ENCODE data around the gene CLPSL2. TPM values are rescaled to one million over a fixed set of nuclear protein-coding genes. Genes with fewer than 3 reads are reported as not detected.

Gene CLPSL2
- total and polyA plus RNA-seq, 2 experiments from 2014 or later = not detected

- TF ChIP-seq EZH2 (IDR thresholded peaks at IDR 0.05; ENCODE audit: borderline replicate concordance) (no peak), EZH2phosphoT487 (IDR thresholded peaks at IDR 0.05; ENCODE audit: low read depth, severe bottlenecking, unreplicated experiment) (no peak), CTCF (IDR thresholded peaks at IDR 0.05; ENCODE audit: poor library complexity) (no peak)
Measured at GRCh38 chr6:35752330-35752729, 24.1 kb upstream of the CLPSL2 start.

GRCh38 chr6:35754452-35755277 is 21.7 kb upstream of the CLPSL2 start:
- TF ChIP-seq EZH2phosphoT487 (IDR thresholded peaks at IDR 0.05; ENCODE audit: low read depth, severe bottlenecking, unreplicated experiment) (no peak), CTCF (IDR thresholded peaks at IDR 0.05; ENCODE audit: poor library complexity) (no peak), EZH2 (IDR thresholded peaks at IDR 0.05; ENCODE audit: borderline replicate concordance) (no peak)

More at GRCh38 chr6:35752330-35752729, 24.1 kb upstream of the CLPSL2 start:
- Histone ChIP-seq H3K4me1 (ENCODE audit: insufficient read depth) (no peaks in the 10 kb centered on the region), H3K4me2 (no peak overlapping the region), H3K9me3 (ENCODE audit: low read depth) (no peaks in the 10 kb centered on the region), H3K79me2 (no peaks in the 10 kb centered on the region), H4K20me1 (ENCODE audit: insufficient read depth, poor library complexity, severe bottlenecking) (no peaks in the 10 kb centered on the region), H3K27me3 (no peaks in the 10 kb centered on the region), H2AFZ (no peak overlapping the region), H3K36me3 (replicated peaks; ENCODE audit: insufficient read depth, low read depth) (no peaks in the 10 kb centered on the region), H3K4me3 (no peak overlapping the region), H3K27ac (no peak overlapping the region), H3K9me2 (replicated peaks; ENCODE audit: insufficient read depth) (no peaks in the 10 kb centered on the region)
- WGBS (ENCODE audit: low lambda C conversion rate, missing lambda C conversion rate) = 92% methylated on average over 4 of the region's 4 CpGs
- no peak for DNase-seq (ENCODE audit: low spot score)

GRCh38 chr6:35755278-35755924 is 21.0 kb upstream of the CLPSL2 start:
- Histone ChIP-seq H3K79me2 (no peaks in the 10 kb centered on the region), H4K20me1 (ENCODE audit: insufficient read depth, poor library complexity, severe bottlenecking) (no peaks in the 10 kb centered on the region), H3K4me3 (no peak overlapping the region), H3K27ac (no peak overlapping the region), H3K9me2 (replicated peaks; ENCODE audit: insufficient read depth) (no peaks in the 10 kb centered on the region), H3K4me2 (no peak overlapping the region), H3K9me3 (ENCODE audit: low read depth) (no peaks in the 10 kb centered on the region), H3K27me3 (no peaks in the 10 kb centered on the region), H3K4me1 (ENCODE audit: insufficient read depth) (no peaks in the 10 kb centered on the region), H2AFZ (no peak overlapping the region), H3K36me3 (replicated peaks; ENCODE audit: insufficient read depth, low read depth) (no peaks in the 10 kb centered on the region)
- no peak for DNase-seq (ENCODE audit: low spot score)
- 39% methylated on average over 3 of the region's 3 CpGs for WGBS (ENCODE audit: low lambda C conversion rate, missing lambda C conversion rate)
- no peak for TF ChIP-seq CTCF (IDR thresholded peaks at IDR 0.05; ENCODE audit: poor library complexity)
- no peak for TF ChIP-seq EZH2phosphoT487 (IDR thresholded peaks at IDR 0.05; ENCODE audit: low read depth, severe bottlenecking, unreplicated experiment)
- TF ChIP-seq EZH2 (IDR thresholded peaks at IDR 0.05; ENCODE audit: borderline replicate concordance) = no peak

More at GRCh38 chr6:35754452-35755277, 21.7 kb upstream of the CLPSL2 start:
- H3K9me2 ChIP-seq (replicated peaks; ENCODE audit: insufficient read depth) = no peaks in the 10 kb centered on the region
- no peaks in the 10 kb centered on the region for H3K4me1 ChIP-seq (ENCODE audit: insufficient read depth)
- no peaks in the 10 kb centered on the region for H3K27me3 ChIP-seq
- H2AFZ ChIP-seq = no peak overlapping the region
- H3K27ac ChIP-seq = no peak overlapping the region
- WGBS (ENCODE audit: low lambda C conversion rate, missing lambda C conversion rate) = 93% methylated on average over 6 of the region's 6 CpGs
- DNase-seq (ENCODE audit: low spot score) = no peak
- H3K9me3 ChIP-seq (ENCODE audit: low read depth) = no peaks in the 10 kb centered on the region
- no peak overlapping the region for H3K4me2 ChIP-seq
- H4K20me1 ChIP-seq (ENCODE audit: insufficient read depth, poor library complexity, severe bottlenecking) = no peaks in the 10 kb centered on the region
- no peaks in the 10 kb centered on the region for H3K36me3 ChIP-seq (replicated peaks; ENCODE audit: insufficient read depth, low read depth)
- no peaks in the 10 kb centered on the region for H3K79me2 ChIP-seq
- no peak overlapping the region for H3K4me3 ChIP-seq

Measured in hepatocyte (in vitro differentiated cells).